Motor neuron (in vitro differentiated cells): ENCODE measurements around the gene TALDO1. TPM values are rescaled to one million over a fixed set of nuclear protein-coding genes. Genes with fewer than 3 reads are reported as not detected.

Experiments
- ATAC-seq, 8 experiments: fragments of 200-7000 bp; cut with Tn5 transposase; replicated peaks in 6 of 8; 2 replicates each; pipeline ENCODE4 v1.8.0; 2021; ENCODE audit warnings: mild to moderate bottlenecking in 8 of 8, moderate library complexity in 8 of 8
- H3K27ac ChIP-seq, 2 donors: fragments of 250-450 bp; sonication (Bioruptor Pico); 2 replicates each; pipeline ENCODE4 v1.9.0; 2021; ENCODE audit warnings: antibody characterized with exemption in 2 of 2, mild to moderate bottlenecking in 2 of 2, moderate library complexity in 1 of 2
- H3K4me1 ChIP-seq, 2 donors: fragments of 250-450 bp; sonication (Bioruptor Pico); replicated peaks in 1 of 2; 2 replicates each; pipeline ENCODE4 v1.6.1; 2021; ENCODE audit warnings: antibody characterized with exemption in 2 of 2, mild to moderate bottlenecking in 2 of 2, moderate library complexity in 1 of 2
- H3K4me3 ChIP-seq, 5 donors: fragments of 250-450 bp; sonication (Bioruptor Pico); 2 replicates each; pipeline ENCODE4 v1.9.0; 2021; ENCODE audit warnings: antibody characterized with exemption in 5 of 5, mild to moderate bottlenecking in 5 of 5, moderate library complexity in 4 of 5
- WGBS, 10 experiments: fragments of 450-650 bp; shearing (Covaris generic); methylation state at CpG; one replicate each; pipeline ENCODE4 v1.0.0; 2022; 5-methylcytosine and 5-hydroxymethylcytosine counted together
- in situ Hi-C, 9 experiments: fragments of 400-800 bp; cut with MboI; loops; one replicate each; pipeline ENCODE4 v1.15.0; 2021; ENCODE audit warnings: low sequenced_read_pairs in 9 of 9, low pct_unique_long_range_greater_than_20kb in 2 of 9; ENCODE audit not compliant: unreplicated experiment in 9 of 9
- total RNA-seq, 8 experiments: library from RNA; unstranded; fragments of 300-600 nt; gene quantifications; 2 replicates each; pipeline versions ENCODE4 v1.2.3 to v1.2.4, GENCODE V29; 2022

Gene TALDO1
- total RNA-seq, 8 experiments from 2014 or later, result 62.3 to 304 (median 94.6) TPM

GRCh38 chr11:777288-778255 lies 30.3 kb downstream of the TALDO1 start, which contains the start of gene GATD1:
Gene GATD1 (minus strand): TSS chr11:777487. CDS start chr11:777462, 25 bp downstream.
- peak within 1 kb of the TSS; percentile 89 for H3K27ac ChIP-seq
- ATAC-seq, result peak; percentile 63 to 86 (median 82)
- WGBS, 10 experiments, result 0% methylated on average over 1 of the region's 110 CpGs; no CpG with 5 or more reads in 9 of the 10 experiments
- H3K4me3 ChIP-seq, result peak within 1 kb of the TSS; percentile 80 to 98 (median 97)
- in situ Hi-C loops, result no loop called here
- peaks cover 16 to 17% of the 10 kb centered on the region in 2 donors for H3K4me1 ChIP-seq

- H3K27ac ChIP-seq, result no peak overlapping the region
- no peak for ATAC-seq
- H3K4me1 ChIP-seq, result peaks cover 23 to 24% of the 10 kb centered on the region in 2 donors
- no peak overlapping the region for H3K4me3 ChIP-seq
- WGBS, 10 experiments, result 95 to 100% (median 98%) methylated on average over 2 to 8 of the region's 23 CpGs; no CpG with 5 or more reads in 6 of the 10 experiments
- in situ Hi-C loops, result no loop called here
Observed at GRCh38 chr11:778976-779954, 32.0 kb downstream of the TALDO1 start.

- Histone ChIP-seq H3K4me1 (peaks cover 23 to 24% of the 10 kb centered on the region in 2 donors), H3K4me3 (no peak overlapping the region), H3K27ac (no peak overlapping the region)
- in situ Hi-C loops, result no loop called here
- no peak for ATAC-seq
- WGBS, 10 experiments, result 80 to 100% (median 95%) methylated on average over 1 to 4 of the region's 16 CpGs; no CpG with 5 or more reads in 7 of the 10 experiments
Observed at GRCh38 chr11:779955-780532, 32.8 kb downstream of the TALDO1 start.

GRCh38 chr11:782264-783174 lies 35.3 kb downstream of the TALDO1 start:
- H3K4me1 ChIP-seq, result peaks cover 12% of the 10 kb centered on the region in 2 donors
- WGBS, 10 experiments, result 0 to 100% (median 63%) methylated on average over 1 to 8 of the region's 36 CpGs; no CpG with 5 or more reads in 3 of the 10 experiments
- ATAC-seq, result no peak
- no peak overlapping the region for H3K27ac ChIP-seq
- no peak overlapping the region for H3K4me3 ChIP-seq
- in situ Hi-C loops, result no loop called here

GRCh38 chr11:783581-784015 lies 36.3 kb downstream of the TALDO1 start:
- no peak overlapping the region for H3K27ac ChIP-seq

GRCh38 chr11:786235-787083 lies 39.2 kb downstream of the TALDO1 start:
- 68 to 100% (median 80%) methylated on average over 1 to 5 of the region's 24 CpGs; no CpG with 5 or more reads in 5 of the 10 experiments for WGBS, 10 experiments
- no peak for ATAC-seq
- no peak overlapping the region for H3K27ac ChIP-seq
- peaks cover 18 to 36% of the 10 kb centered on the region in 2 donors for H3K4me1 ChIP-seq
- H3K4me3 ChIP-seq, result no peak overlapping the region
- in situ Hi-C loops, result no loop called here

More at GRCh38 chr11:783581-784015, 36.3 kb downstream of the TALDO1 start:
- peaks cover 9 to 11% of the 10 kb centered on the region in 2 donors for H3K4me1 ChIP-seq
- in situ Hi-C loops, result no loop called here
- ATAC-seq, result peak; percentile 86 to 97 (median 90)
- H3K4me3 ChIP-seq, result no peak overlapping the region
- WGBS, 10 experiments, result 0 to 47% (median 3%) methylated on average over 1 to 10 of the region's 24 CpGs; no CpG with 5 or more reads in 2 of the 10 experiments

- in situ Hi-C loops, result no loop called here
- ATAC-seq, result no peak
- 42 to 100% methylated on average over 1 to 2 of the region's 24 CpGs; no CpG with 5 or more reads in 8 of the 10 experiments for WGBS, 10 experiments
- Histone ChIP-seq H3K27ac (no peak overlapping the region), H3K4me1 (peaks cover 18 to 36% of the 10 kb centered on the region in 2 donors), H3K4me3 (no peak overlapping the region)
Observed at GRCh38 chr11:787084-787675, 39.9 kb downstream of the TALDO1 start.

- WGBS, 10 experiments, result 67% methylated on average over 1 of the region's 28 CpGs; no CpG with 5 or more reads in 9 of the 10 experiments
- peaks cover 14 to 33% of the 10 kb centered on the region in 2 donors for H3K4me1 ChIP-seq
- peak overlapping the region in 1 of 2 donors; percentile 80 for H3K27ac ChIP-seq
- no peak for ATAC-seq
- in situ Hi-C loops, result no loop called here
- no peak overlapping the region for H3K4me3 ChIP-seq
Observed at GRCh38 chr11:788009-788640, 40.9 kb downstream of the TALDO1 start.

- Histone ChIP-seq H3K4me3 (peak overlapping the region; percentile 35 to 58 (median 49)), H3K4me1 (peaks cover 11 to 29% of the 10 kb centered on the region in 2 donors), H3K27ac (peak overlapping the region; percentile 68 to 80)
- 5 to 67% (median 29%) methylated on average over 1 to 4 of the region's 31 CpGs; no CpG with 5 or more reads in 6 of the 10 experiments for WGBS, 10 experiments
- in situ Hi-C loops, result no loop called here
- peak in 7 of 8 experiments; percentile 1 to 9 (median 4) for ATAC-seq
Observed at GRCh38 chr11:788953-789940, 42.0 kb downstream of the TALDO1 start.
